H1 (cell line): ENCODE results near the gene GSG1L. TPM values are rescaled to one million over a fixed set of nuclear protein-coding genes. Genes with fewer than 3 reads are reported as not detected.

Source experiments
- CTCF ChIA-PET: fragments of 300-600 bp; sonication (Branson Sonifier 250); formaldehyde crosslinking; loops from one replicate; lab custom pipeline; 2021; ENCODE audit not compliant: partially characterized antibody; lab: Charles Lee
- POLR2A ChIA-PET: fragments of 300-600 bp; sonication (Branson Sonifier 250); formaldehyde crosslinking; loops from one replicate; lab custom pipeline; 2021; ENCODE audit warnings: inconsistent platforms; ENCODE audit not compliant: partially characterized antibody; lab: Charles Lee
- DNase-seq, 2 experiments: peaks; one replicate each; pipeline versions ENCODE4 v3.0.0 to v3.0.0-alpha.2; 2010 to 2022; ENCODE audit warnings: low spot score in 2 of 2, low read depth in 1 of 2, mixed read lengths in 1 of 2
- FAIRE-seq: peaks from 2 replicates; lab custom pipeline; 2011; peaks lifted over from hg19 to GRCh38; lab: Jason Lieb, UNC
- H2AFZ ChIP-seq: 2 replicates; pipeline ENCODE4 v1.8.1; 2012; ENCODE audit warnings: low read length, inconsistent platforms
- H2AK5ac ChIP-seq: 2 replicates; pipeline ENCODE4 v1.6.1; 2013; ENCODE audit warnings: low read depth, low read length
- H2BK120ac ChIP-seq: replicated peaks from 2 replicates; pipeline ENCODE3; 2013; ENCODE audit warnings: low read depth, low read length, inconsistent platforms
- H2BK12ac ChIP-seq: 2 replicates; pipeline ENCODE4 v1.6.1; 2013; ENCODE audit warnings: low read depth, low read length
- H2BK15ac ChIP-seq: 2 replicates; pipeline ENCODE4 v1.6.1; 2013; ENCODE audit warnings: low read length
- H2BK20ac ChIP-seq: 2 replicates; pipeline ENCODE4 v1.6.1; 2013; ENCODE audit warnings: low read length
- H2BK5ac ChIP-seq: 2 replicates; pipeline ENCODE4 v1.6.1; 2013; ENCODE audit warnings: low read depth, low read length
- H3K14ac ChIP-seq: 2 replicates; pipeline ENCODE4 v1.6.1; 2013; ENCODE audit warnings: inconsistent platforms; ENCODE audit not compliant: insufficient read length
- H3K18ac ChIP-seq: 2 replicates; pipeline ENCODE4 v1.6.1; 2013; ENCODE audit warnings: low read length; ENCODE audit errors: extremely low read depth
- H3K23ac ChIP-seq: 2 replicates; pipeline ENCODE4 v1.6.1; 2013; ENCODE audit warnings: inconsistent platforms; ENCODE audit not compliant: insufficient read length
- H3K23me2 ChIP-seq: 2 replicates; pipeline ENCODE4 v1.6.1; 2013; ENCODE audit warnings: low read depth, low read length
- H3K27ac ChIP-seq: 2 replicates; pipeline ENCODE4 v1.6.1; 2011; ENCODE audit warnings: low read depth, low read length, inconsistent platforms
- H3K27me3 ChIP-seq, 4 experiments: replicated peaks in 1 of 4; 1 replicate in 1 of 4; 2 replicates in 3 of 4; pipeline versions ENCODE4 v1.6.1 to v1.8.1; 2011 to 2013; ENCODE audit warnings: low read length in 3 of 4, mild to moderate bottlenecking in 3 of 4, inconsistent platforms in 2 of 4, mixed read lengths in 2 of 4, moderate library complexity in 1 of 4; ENCODE audit not compliant: control insufficient read depth in 3 of 4, insufficient read depth in 3 of 4; ENCODE audit errors: extremely low read depth in 1 of 4
- H3K36me3 ChIP-seq, 4 experiments: 2 replicates each; pipeline versions ENCODE4 v1.6.1 to v1.8.1; 2011 to 2013; ENCODE audit warnings: mild to moderate bottlenecking in 4 of 4, low read length in 3 of 4, moderate library complexity in 2 of 4, control low read depth in 1 of 4, inconsistent platforms in 1 of 4; ENCODE audit not compliant: insufficient read depth in 4 of 4, control insufficient read depth in 2 of 4
- H3K4ac ChIP-seq: replicated peaks from 2 replicates; pipeline ENCODE3; 2013; ENCODE audit warnings: low read length, low read depth, mixed read lengths, inconsistent platforms; ENCODE audit not compliant: insufficient read length
- H3K4me1 ChIP-seq, 4 experiments: replicated peaks in 1 of 4; 1 replicate in 1 of 4; 2 replicates in 3 of 4; pipeline versions ENCODE4 v1.6.1 to v1.8.1; 2011 to 2013; ENCODE audit warnings: low read length in 3 of 4, inconsistent platforms in 2 of 4, mixed read lengths in 1 of 4; ENCODE audit not compliant: insufficient read depth in 4 of 4, control insufficient read depth in 3 of 4
- H3K4me2 ChIP-seq, 2 experiments: 2 replicates each; pipeline versions ENCODE4 v1.6.1 to v1.8.1; 2011 to 2013; ENCODE audit warnings: low read depth in 2 of 2, low read length in 2 of 2, control low read depth in 1 of 2, inconsistent platforms in 1 of 2, mild to moderate bottlenecking in 1 of 2; ENCODE audit not compliant: insufficient read depth in 1 of 2
- H3K4me3 ChIP-seq, 4 experiments: fragments of 200-600, 300-600 bp in 1 of 4; sonication (generic), shearing (Covaris generic), sonication (Bioruptor Twin) in 1 of 4; 2 replicates each; pipeline versions ENCODE4 v1.5.1 to v1.8.1; 2011 to 2016; ENCODE audit warnings: low read length in 4 of 4, low read depth in 3 of 4, control low read depth in 2 of 4, inconsistent platforms in 2 of 4, mild to moderate bottlenecking in 2 of 4, mixed read lengths in 1 of 4, moderate library complexity in 1 of 4; ENCODE audit not compliant: insufficient read depth in 2 of 4; ENCODE audit errors: extremely low read depth in 1 of 4
- H3K56ac ChIP-seq: replicated peaks from 2 replicates; pipeline ENCODE3; 2013; ENCODE audit warnings: low read depth, mild to moderate bottlenecking, mixed read lengths, low read length, inconsistent platforms; ENCODE audit not compliant: insufficient read length
- H3K79me1 ChIP-seq: 2 replicates; pipeline ENCODE4 v1.6.1; 2013; ENCODE audit warnings: low read depth, low read length, control low read depth
- H3K79me2 ChIP-seq, 2 experiments: 2 replicates each; pipeline versions ENCODE4 v1.6.1 to v1.8.1; 2012 to 2013; ENCODE audit warnings: low read length in 2 of 2, mild to moderate bottlenecking in 2 of 2, inconsistent platforms in 1 of 2; ENCODE audit not compliant: insufficient read depth in 2 of 2, control insufficient read depth in 1 of 2
- H3K9ac ChIP-seq, 4 experiments: replicated peaks in 1 of 4; 1 replicate in 1 of 4; 2 replicates in 3 of 4; pipeline versions ENCODE4 v1.6.1 to v1.8.1; 2011 to 2013; ENCODE audit warnings: low read depth in 3 of 4, low read length in 3 of 4, control low read depth in 2 of 4, mild to moderate bottlenecking in 2 of 4, moderate library complexity in 2 of 4, inconsistent platforms in 1 of 4; ENCODE audit errors: extremely low read depth in 1 of 4
- H3K9me3 ChIP-seq, 2 experiments: 2 replicates each; pipeline versions ENCODE4 v1.6.1 to v1.8.1; 2012 to 2013; ENCODE audit warnings: mild to moderate bottlenecking in 2 of 2, moderate library complexity in 2 of 2, control low read depth in 1 of 2, inconsistent platforms in 1 of 2, low read depth in 1 of 2, low read length in 1 of 2, mixed read lengths in 1 of 2; ENCODE audit not compliant: insufficient read depth in 2 of 2
- H4K20me1 ChIP-seq, 2 experiments: replicated peaks in 1 of 2; 2 replicates each; pipeline versions ENCODE3 to v1.8.1; 2011 to 2013; ENCODE audit warnings: inconsistent platforms in 2 of 2, low read length in 2 of 2, mild to moderate bottlenecking in 1 of 2; ENCODE audit not compliant: insufficient read depth in 2 of 2, control insufficient read depth in 1 of 2
- H4K5ac ChIP-seq: 2 replicates; pipeline ENCODE4 v1.6.1; 2013; ENCODE audit warnings: low read length, low read depth, mixed read lengths, inconsistent platforms; ENCODE audit not compliant: insufficient read length
- H4K8ac ChIP-seq: 2 replicates; pipeline ENCODE4 v1.8.0; 2013; ENCODE audit warnings: mild to moderate bottlenecking, moderate library complexity, low read length, inconsistent platforms; ENCODE audit not compliant: insufficient read depth; ENCODE audit errors: extremely low read depth
- H4K91ac ChIP-seq: replicated peaks from 2 replicates; pipeline ENCODE3; 2013; ENCODE audit warnings: low read length, mixed read lengths, inconsistent platforms; ENCODE audit not compliant: insufficient read length
- CEBPB ChIP-seq: IDR thresholded peaks from 2 replicates; pipeline ENCODE4 v1.6.1; 2012; ENCODE audit warnings: low read depth, low read length
- HDAC2 ChIP-seq, 2 experiments: fragments of 300-600 bp in 1 of 2; sonication (generic) in 1 of 2; IDR thresholded peaks; 2 replicates each; pipeline ENCODE4 v1.6.1; 2011 to 2012; ENCODE audit warnings: low read depth in 2 of 2, low read length in 2 of 2, mild to moderate bottlenecking in 2 of 2, moderate library complexity in 2 of 2, borderline replicate concordance in 1 of 2, inconsistent platforms in 1 of 2
- RAD21 ChIP-seq, 2 experiments: IDR thresholded peaks in 1 of 2; conservative IDR thresholded peaks in 1 of 2; 2 replicates each; pipeline ENCODE4 v1.6.1; 2011; ENCODE audit warnings: low read depth in 2 of 2, low read length in 2 of 2, improper control_type of control experiment in 1 of 2, inconsistent platforms in 1 of 2, mild to moderate bottlenecking in 1 of 2, moderate library complexity in 1 of 2
- RNF2 ChIP-seq: fragments of 200-900, 300-1000 bp; sonication (generic); IDR thresholded peaks from 2 replicates; pipeline ENCODE4 v1.7.1; 2016; ENCODE audit warnings: borderline replicate concordance, low read depth, mild to moderate bottlenecking, antibody characterized with exemption, low read length; ENCODE audit not compliant: poor library complexity, severe bottlenecking; ENCODE audit errors: missing control alignments
- SP2 ChIP-seq: IDR thresholded peaks from 2 replicates; pipeline ENCODE4 v1.6.1; 2012; ENCODE audit warnings: mild to moderate bottlenecking, low read length, inconsistent platforms
- TAF7 ChIP-seq: optimal IDR thresholded peaks from 2 replicates; pipeline ENCODE3; 2011; ENCODE audit warnings: low read depth, mild to moderate bottlenecking, inconsistent platforms, low read length, moderate library complexity, borderline replicate concordance
- USF2 ChIP-seq: IDR thresholded peaks from 2 replicates; pipeline ENCODE4 v1.6.1; 2011; ENCODE audit warnings: low read length, improper control_type of control experiment
- WGBS, 2 experiments: shearing (Covaris generic) in 1 of 2; methylation state at CpG; one replicate each; pipeline versions ENCODE4 v1.1.6 to v1.1.7; 2013 to 2015; ENCODE audit warnings: low lambda C conversion rate in 2 of 2, mixed read lengths in 2 of 2, inconsistent platforms in 1 of 2, low coverage in 1 of 2, missing lambda C conversion rate in 1 of 2; ENCODE audit not compliant: insufficient replicate concordance in 2 of 2, insufficient coverage in 1 of 2, insufficient read length in 1 of 2; ENCODE audit errors: extremely low coverage in 1 of 2, missing lambda C conversion rate in 1 of 2; 5-methylcytosine and 5-hydroxymethylcytosine counted together
- polyA plus RNA-seq, 7 experiments: library from polyadenylated mRNA; depleted of rRNA in 3 of 7; stranded (reverse) in 5 of 7; unstranded in 2 of 7; fragments of >200 nt in 5 of 7; fragments of 200-250 nt in 2 of 7; gene quantifications; 1 replicate in 5 of 7; 2 replicates in 1 of 7; 4 replicates in 1 of 7; pipeline versions ENCODE4 v1.2.1 to v1.2.3, GENCODE V29; 2011 to 2013; ENCODE audit warnings: missing spikeins in 2 of 7, mixed read lengths in 2 of 7
- total RNA-seq: library from RNA; stranded (reverse); fragmentation: NEBNext Ultra II Directional; extraction: Animal tissue kit (Norgen Biotek cat#: 25700); gene quantifications from 2 replicates; pipeline ENCODE4 v1.2.1, GENCODE V29; 2021

Gene GSG1L
- total and polyA plus RNA-seq, 2 of the 8 experiments (the other 6 are each of a cell fraction or from before 2014, with no cell fraction given): 0.71 to 1.1 TPM

- FAIRE-seq: no peak
- Histone ChIP-seq H3K56ac (no peak overlapping the region), H2BK5ac (no peak overlapping the region), H3K79me1 (no peaks in the 10 kb centered on the region), H4K8ac (no peak overlapping the region), H2AFZ (no peak overlapping the region), H4K20me1 (no peaks in the 10 kb centered on the region), H3K23me2 (peaks cover under 1% of the 10 kb centered on the region; the same call in 1 of the 2 replicates), H4K91ac (no peak overlapping the region), H3K4me2 (no peak overlapping the region), H3K14ac (no peak overlapping the region), H3K23ac (no peak overlapping the region), H2BK12ac (no peak overlapping the region), H2AK5ac (no peak overlapping the region), H3K36me3 (no peaks in the 10 kb centered on the region), H2BK15ac (no peak overlapping the region), H3K4me1 (no peaks in the 10 kb centered on the region; a peak in 1 of 7 replicates), H3K9ac (no peak overlapping the region), H3K4me3 (no peak overlapping the region), H3K18ac (no peak overlapping the region), H3K79me2 (no peaks in the 10 kb centered on the region), H3K27me3 (no peaks in the 10 kb centered on the region), H4K5ac (no peak overlapping the region), H3K4ac (no peak overlapping the region), H2BK20ac (no peak overlapping the region), H3K9me3 (no peaks in the 10 kb centered on the region), H3K27ac (no peak overlapping the region), H2BK120ac (no peak overlapping the region)
- ChIA-PET CTCF (interaction anchor here (1.3 to 2.0 kb wide), 3 partner anchors 13 to 45 kb away, joined by 5 to 7 read pairs (median 6); no protein-coding TSS in a partner anchor), POLR2A (interaction anchor here (1.0 kb wide), 1 partner anchor 69 kb away, joined by 3 read pairs; no protein-coding TSS in a partner anchor)
- 92% methylated on average over 7 of the region's 7 CpGs; no CpG with 5 or more reads in 1 of the 2 experiments for WGBS, 2 experiments
- DNase-seq: no peak
- TF ChIP-seq HDAC2 (IDR thresholded peaks at IDR 0.05; ENCODE audit: borderline replicate concordance in 1 of 2, low read depth in 2 of 2, low read length in 2 of 2): no peak
- TF ChIP-seq USF2: no peak
- TF ChIP-seq CEBPB: no peak
- no peak for TF ChIP-seq RNF2
- TF ChIP-seq SP2: no peak
- no peak for TF ChIP-seq TAF7
- no peak for TF ChIP-seq RAD21 (IDR thresholded peaks at IDR 0.05 in 1 of 2, conservative IDR thresholded peaks at IDR 0.05 in 1 of 2; ENCODE audit: low read depth in 2 of 2, low read length in 2 of 2)
These were observed 241.0 kb downstream of the GSG1L start for GRCh38 chr16:27822529-27822928.
